ENCODE data around the gene ACER3. TPM values are rescaled to one million over a fixed set of nuclear protein-coding genes. Genes with fewer than 3 reads are reported as not detected.

ACER3 gene
- total RNA-seq, 1 experiment from 2014 or later: 13.7 TPM

DNA sequence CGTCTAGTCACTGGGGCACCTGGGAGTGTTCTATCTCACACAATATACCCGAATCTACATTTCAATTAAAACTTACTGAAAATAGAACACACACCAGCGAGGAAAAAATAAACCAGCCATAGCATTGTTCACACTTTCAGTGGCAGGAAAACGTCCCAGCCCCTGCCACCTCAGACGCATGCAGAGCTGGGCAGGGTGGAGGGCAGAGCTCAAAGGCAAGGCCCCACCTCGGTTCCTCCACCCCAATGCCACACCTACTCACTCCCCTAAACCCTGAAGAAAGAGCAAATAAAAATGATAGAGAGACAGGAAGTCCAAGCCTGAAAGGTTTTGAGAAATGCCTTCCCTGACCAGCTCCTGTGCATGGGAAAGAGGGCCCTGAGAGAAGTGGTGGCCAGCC, 188.3 kb downstream of the ACER3 start (continued):
- TF ChIP-seq, protein P1, sequence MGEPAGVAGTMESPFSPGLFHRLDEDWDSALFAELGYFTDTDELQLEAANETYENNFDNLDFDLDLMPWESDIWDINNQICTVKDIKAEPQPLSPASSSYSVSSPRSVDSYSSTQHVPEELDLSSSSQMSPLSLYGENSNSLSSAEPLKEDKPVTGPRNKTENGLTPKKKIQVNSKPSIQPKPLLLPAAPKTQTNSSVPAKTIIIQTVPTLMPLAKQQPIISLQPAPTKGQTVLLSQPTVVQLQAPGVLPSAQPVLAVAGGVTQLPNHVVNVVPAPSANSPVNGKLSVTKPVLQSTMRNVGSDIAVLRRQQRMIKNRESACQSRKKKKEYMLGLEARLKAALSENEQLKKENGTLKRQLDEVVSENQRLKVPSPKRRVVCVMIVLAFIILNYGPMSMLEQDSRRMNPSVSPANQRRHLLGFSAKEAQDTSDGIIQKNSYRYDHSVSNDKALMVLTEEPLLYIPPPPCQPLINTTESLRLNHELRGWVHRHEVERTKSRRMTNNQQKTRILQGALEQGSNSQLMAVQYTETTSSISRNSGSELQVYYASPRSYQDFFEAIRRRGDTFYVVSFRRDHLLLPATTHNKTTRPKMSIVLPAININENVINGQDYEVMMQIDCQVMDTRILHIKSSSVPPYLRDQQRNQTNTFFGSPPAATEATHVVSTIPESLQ (CRISPR knock-in tag; IDR thresholded peaks at IDR 0.05): no peak
- TF ChIP-seq ETV6 (CRISPR knock-in tag; IDR thresholded peaks at IDR 0.05): no peak
- TF ChIP-seq, protein P2, sequence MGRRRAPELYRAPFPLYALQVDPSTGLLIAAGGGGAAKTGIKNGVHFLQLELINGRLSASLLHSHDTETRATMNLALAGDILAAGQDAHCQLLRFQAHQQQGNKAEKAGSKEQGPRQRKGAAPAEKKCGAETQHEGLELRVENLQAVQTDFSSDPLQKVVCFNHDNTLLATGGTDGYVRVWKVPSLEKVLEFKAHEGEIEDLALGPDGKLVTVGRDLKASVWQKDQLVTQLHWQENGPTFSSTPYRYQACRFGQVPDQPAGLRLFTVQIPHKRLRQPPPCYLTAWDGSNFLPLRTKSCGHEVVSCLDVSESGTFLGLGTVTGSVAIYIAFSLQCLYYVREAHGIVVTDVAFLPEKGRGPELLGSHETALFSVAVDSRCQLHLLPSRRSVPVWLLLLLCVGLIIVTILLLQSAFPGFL (CRISPR knock-in tag; IDR thresholded peaks at IDR 0.05; ENCODE audit: borderline replicate concordance): no peak
- no peak for TF ChIP-seq SOX15 (CRISPR knock-in tag; IDR thresholded peaks at IDR 0.05)

DNA sequence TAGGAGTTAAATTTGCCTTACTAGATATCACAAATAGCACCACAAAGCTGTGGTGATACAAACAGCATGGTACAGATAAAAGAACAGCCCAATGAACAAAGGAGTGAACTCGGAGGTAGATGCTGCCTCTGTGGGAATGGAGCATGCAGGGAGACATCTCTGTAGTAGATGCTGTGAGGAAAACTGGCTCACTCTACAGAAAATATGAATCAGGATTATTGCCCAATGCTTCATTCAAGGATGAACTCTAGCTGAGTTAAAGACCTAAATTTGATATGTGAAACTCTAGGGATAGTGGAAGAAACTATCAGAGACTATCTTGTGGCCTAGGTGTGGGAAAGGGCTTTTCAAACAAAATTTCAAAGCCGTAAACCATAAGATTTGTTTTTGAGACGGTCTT, 190.8 kb downstream of the ACER3 start:
- ChIA-PET POLR2A (no interaction called here), CTCF (interaction anchor here (1.6 to 8.5 kb wide), 3 partner anchors 11 to 75 kb away, joined by 5 to 51 read pairs (median 13); no protein-coding TSS in a partner anchor)
- TF ChIP-seq, protein P3, sequence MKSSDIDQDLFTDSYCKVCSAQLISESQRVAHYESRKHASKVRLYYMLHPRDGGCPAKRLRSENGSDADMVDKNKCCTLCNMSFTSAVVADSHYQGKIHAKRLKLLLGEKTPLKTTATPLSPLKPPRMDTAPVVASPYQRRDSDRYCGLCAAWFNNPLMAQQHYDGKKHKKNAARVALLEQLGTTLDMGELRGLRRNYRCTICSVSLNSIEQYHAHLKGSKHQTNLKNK (CRISPR knock-in tag; IDR thresholded peaks at IDR 0.05): no peak
- TF ChIP-seq, protein P4, sequence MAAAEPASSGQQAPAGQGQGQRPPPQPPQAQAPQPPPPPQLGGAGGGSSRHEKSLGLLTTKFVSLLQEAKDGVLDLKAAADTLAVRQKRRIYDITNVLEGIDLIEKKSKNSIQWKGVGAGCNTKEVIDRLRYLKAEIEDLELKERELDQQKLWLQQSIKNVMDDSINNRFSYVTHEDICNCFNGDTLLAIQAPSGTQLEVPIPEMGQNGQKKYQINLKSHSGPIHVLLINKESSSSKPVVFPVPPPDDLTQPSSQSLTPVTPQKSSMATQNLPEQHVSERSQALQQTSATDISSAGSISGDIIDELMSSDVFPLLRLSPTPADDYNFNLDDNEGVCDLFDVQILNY (CRISPR knock-in tag; IDR thresholded peaks at IDR 0.05): no peak
- TF ChIP-seq ELF4 (CRISPR knock-in tag; IDR thresholded peaks at IDR 0.05; ENCODE audit: low read depth): no peak
- TF ChIP-seq PRRX2 (CRISPR knock-in tag; IDR thresholded peaks at IDR 0.05): no peak
- TF ChIP-seq, protein P5, sequence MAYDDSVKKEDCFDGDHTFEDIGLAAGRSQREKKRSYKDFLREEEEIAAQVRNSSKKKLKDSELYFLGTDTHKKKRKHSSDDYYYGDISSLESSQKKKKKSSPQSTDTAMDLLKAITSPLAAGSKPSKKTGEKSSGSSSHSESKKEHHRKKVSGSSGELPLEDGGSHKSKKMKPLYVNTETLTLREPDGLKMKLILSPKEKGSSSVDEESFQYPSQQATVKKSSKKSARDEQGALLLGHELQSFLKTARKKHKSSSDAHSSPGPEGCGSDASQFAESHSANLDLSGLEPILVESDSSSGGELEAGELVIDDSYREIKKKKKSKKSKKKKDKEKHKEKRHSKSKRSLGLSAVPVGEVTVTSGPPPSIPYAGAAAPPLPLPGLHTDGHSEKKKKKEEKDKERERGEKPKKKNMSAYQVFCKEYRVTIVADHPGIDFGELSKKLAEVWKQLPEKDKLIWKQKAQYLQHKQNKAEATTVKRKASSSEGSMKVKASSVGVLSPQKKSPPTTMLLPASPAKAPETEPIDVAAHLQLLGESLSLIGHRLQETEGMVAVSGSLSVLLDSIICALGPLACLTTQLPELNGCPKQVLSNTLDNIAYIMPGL (CRISPR knock-in tag; IDR thresholded peaks at IDR 0.05): no peak
- H3K27ac Mint-ChIP-seq: no peak overlapping the region
- H3K4me3 Mint-ChIP-seq: no peak overlapping the region
- peaks cover 8% of the 10 kb centered on the region for H3K4me1 Mint-ChIP-seq
- no peak for DNase-seq (ENCODE audit: low spot score)
- H3K36me3 Mint-ChIP-seq: peaks cover 5% of the 10 kb centered on the region; the same call in 1 of the 2 replicates
- H3K27me3 Mint-ChIP-seq (ENCODE audit: low read depth): no peaks in the 10 kb centered on the region; the same call in 1 of the 2 replicates
- ATAC-seq: no peak
- H3K9me3 Mint-ChIP-seq: peaks cover 21% of the 10 kb centered on the region

DNA sequence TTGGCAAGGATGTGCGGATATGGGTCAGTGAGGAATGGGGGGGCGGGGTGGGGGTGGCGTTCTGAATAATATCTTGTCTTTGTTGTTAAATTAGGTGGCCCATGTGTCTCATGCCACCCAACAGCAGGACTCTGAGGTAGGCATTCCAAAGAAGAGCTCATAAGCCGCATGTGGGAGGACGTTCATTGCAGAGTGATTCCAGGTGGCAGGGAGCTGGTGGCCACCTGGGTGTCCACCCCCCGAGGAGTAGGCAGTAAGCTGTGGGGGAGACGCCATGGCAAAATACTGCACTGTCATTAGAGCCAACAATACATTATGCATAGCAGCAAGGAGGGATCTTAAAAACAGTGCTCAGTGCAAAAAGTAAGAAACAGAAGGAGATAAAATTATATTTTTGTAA, 191.8 kb downstream of the ACER3 start:
- Mint-ChIP-seq H3K4me3 (no peak overlapping the region), H3K4me1 (0 out of 2 replicates have a peak, but pooled peaks cover 8% of the 10 kb centered on the region), H3K36me3 (peaks cover 5% of the 10 kb centered on the region; the same call in 1 of the 2 replicates), H3K27me3 (ENCODE audit: low read depth) (peaks cover 3% of the 10 kb centered on the region), H3K27ac (no peak overlapping the region), H3K9me3 (peaks cover 25% of the 10 kb centered on the region)
- ChIA-PET POLR2A (no interaction called here), CTCF (interaction anchor here (1.3 to 8.5 kb wide), 6 partner anchors 10 to 318 kb away, joined by 3 to 51 read pairs (median 6); no protein-coding TSS in a partner anchor)
- TF ChIP-seq, protein P6, sequence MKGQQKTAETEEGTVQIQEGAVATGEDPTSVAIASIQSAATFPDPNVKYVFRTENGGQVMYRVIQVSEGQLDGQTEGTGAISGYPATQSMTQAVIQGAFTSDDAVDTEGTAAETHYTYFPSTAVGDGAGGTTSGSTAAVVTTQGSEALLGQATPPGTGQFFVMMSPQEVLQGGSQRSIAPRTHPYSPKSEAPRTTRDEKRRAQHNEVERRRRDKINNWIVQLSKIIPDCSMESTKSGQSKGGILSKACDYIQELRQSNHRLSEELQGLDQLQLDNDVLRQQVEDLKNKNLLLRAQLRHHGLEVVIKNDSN (CRISPR knock-in tag; IDR thresholded peaks at IDR 0.05): no peak
- TF ChIP-seq, protein P7, sequence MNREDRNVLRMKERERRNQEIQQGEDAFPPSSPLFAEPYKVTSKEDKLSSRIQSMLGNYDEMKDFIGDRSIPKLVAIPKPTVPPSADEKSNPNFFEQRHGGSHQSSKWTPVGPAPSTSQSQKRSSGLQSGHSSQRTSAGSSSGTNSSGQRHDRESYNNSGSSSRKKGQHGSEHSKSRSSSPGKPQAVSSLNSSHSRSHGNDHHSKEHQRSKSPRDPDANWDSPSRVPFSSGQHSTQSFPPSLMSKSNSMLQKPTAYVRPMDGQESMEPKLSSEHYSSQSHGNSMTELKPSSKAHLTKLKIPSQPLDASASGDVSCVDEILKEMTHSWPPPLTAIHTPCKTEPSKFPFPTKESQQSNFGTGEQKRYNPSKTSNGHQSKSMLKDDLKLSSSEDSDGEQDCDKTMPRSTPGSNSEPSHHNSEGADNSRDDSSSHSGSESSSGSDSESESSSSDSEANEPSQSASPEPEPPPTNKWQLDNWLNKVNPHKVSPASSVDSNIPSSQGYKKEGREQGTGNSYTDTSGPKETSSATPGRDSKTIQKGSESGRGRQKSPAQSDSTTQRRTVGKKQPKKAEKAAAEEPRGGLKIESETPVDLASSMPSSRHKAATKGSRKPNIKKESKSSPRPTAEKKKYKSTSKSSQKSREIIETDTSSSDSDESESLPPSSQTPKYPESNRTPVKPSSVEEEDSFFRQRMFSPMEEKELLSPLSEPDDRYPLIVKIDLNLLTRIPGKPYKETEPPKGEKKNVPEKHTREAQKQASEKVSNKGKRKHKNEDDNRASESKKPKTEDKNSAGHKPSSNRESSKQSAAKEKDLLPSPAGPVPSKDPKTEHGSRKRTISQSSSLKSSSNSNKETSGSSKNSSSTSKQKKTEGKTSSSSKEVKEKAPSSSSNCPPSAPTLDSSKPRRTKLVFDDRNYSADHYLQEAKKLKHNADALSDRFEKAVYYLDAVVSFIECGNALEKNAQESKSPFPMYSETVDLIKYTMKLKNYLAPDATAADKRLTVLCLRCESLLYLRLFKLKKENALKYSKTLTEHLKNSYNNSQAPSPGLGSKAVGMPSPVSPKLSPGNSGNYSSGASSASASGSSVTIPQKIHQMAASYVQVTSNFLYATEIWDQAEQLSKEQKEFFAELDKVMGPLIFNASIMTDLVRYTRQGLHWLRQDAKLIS (CRISPR knock-in tag; IDR thresholded peaks at IDR 0.05; ENCODE audit: borderline replicate concordance): no peak
- TF ChIP-seq TEAD1 (CRISPR knock-in tag; IDR thresholded peaks at IDR 0.05) (no peak), SP1 (CRISPR knock-in tag; conservative IDR thresholded peaks at IDR 0.05) (no peak), PRRX2 (CRISPR knock-in tag; IDR thresholded peaks at IDR 0.05) (no peak), ZNF317 (CRISPR knock-in tag; IDR thresholded peaks at IDR 0.05; ENCODE audit: borderline replicate concordance, low read depth) (no peak)
- TF ChIP-seq, protein P3 (CRISPR knock-in tag; IDR thresholded peaks at IDR 0.05): no peak
- TF ChIP-seq, protein P8, sequence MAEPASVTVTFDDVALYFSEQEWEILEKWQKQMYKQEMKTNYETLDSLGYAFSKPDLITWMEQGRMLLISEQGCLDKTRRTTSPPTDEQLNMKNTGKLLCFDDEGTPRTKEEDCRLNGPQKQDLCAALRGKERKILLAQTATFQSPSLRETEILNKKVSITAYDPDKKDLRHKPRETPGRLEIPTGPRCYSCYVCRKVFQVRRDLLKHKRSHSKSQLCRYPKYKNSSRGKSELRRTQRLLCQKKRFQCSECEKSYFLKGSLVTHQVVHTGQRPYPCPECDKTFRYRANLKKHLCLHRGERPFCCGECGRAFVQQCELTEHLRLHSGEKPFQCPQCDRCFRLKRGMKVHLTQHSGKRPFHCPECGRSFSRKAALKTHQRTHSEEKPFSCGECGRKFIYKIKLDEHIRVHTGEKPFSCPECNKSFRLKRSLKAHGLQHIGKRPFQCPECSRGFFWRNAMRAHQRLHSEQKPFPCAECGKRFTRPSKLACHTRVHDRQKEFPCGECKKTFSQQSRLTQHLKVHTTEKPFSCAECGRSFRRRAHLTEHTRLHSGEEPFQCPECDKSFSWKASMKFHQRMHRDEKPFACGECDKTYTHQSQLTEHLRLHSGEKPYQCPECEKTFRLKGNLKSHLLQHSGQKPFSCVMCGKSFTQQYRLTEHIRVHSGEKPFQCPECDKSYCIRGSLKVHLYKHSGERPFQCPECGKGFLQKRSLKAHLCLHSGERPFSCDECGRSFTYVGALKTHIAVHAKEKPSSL (CRISPR knock-in tag; conservative IDR thresholded peaks at IDR 0.05): no peak
- TF ChIP-seq, protein P9, sequence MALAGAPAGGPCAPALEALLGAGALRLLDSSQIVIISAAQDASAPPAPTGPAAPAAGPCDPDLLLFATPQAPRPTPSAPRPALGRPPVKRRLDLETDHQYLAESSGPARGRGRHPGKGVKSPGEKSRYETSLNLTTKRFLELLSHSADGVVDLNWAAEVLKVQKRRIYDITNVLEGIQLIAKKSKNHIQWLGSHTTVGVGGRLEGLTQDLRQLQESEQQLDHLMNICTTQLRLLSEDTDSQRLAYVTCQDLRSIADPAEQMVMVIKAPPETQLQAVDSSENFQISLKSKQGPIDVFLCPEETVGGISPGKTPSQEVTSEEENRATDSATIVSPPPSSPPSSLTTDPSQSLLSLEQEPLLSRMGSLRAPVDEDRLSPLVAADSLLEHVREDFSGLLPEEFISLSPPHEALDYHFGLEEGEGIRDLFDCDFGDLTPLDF (CRISPR knock-in tag; IDR thresholded peaks at IDR 0.05): no peak
- DNase-seq (ENCODE audit: low spot score) (no peak), ATAC-seq (no peak)

Measured in WTC11 (cell line).